Measurements from ENCODE around the gene ZNF93. TPM values are rescaled to one million over a fixed set of nuclear protein-coding genes. Genes with fewer than 3 reads are reported as not detected.
A peak's percentile ranks its signal among the peaks of the same experiment; 100 is the strongest.
"Not testable (repeated sequence)": the region's sequence is repeated elsewhere in the genome, so short reads cannot be mapped to it uniquely, and the experiment has no call there.

Gene ZNF93
- total RNA-seq, 2 donors from 2014 or later, result 6.1 to 7.6 TPM

DNA sequence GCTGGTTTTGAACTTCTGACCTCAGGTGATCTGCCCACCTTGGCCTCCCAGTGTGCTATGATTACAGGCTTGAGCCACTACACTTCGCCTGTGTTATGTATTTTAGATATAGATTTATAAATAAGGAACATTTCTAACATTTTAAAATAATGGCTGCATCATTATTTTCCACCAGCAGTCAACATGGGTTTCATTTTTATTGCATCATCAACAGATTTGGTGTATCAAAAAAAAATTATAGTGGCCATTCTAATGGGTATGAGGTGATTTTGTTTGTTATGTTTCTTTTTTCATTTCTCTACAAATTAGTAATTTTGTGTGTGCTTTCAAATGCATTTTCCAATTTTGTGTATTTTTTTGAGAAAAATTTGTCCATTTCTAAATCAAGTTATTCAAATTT is 16.2 kb upstream of the ZNF93 start:
- TF ChIP-seq POLR2A (IDR thresholded peaks at IDR 0.05) (no peak), POLR2AphosphoS5 (IDR thresholded peaks at IDR 0.05) (no peak)
- TF ChIP-seq, protein P1, sequence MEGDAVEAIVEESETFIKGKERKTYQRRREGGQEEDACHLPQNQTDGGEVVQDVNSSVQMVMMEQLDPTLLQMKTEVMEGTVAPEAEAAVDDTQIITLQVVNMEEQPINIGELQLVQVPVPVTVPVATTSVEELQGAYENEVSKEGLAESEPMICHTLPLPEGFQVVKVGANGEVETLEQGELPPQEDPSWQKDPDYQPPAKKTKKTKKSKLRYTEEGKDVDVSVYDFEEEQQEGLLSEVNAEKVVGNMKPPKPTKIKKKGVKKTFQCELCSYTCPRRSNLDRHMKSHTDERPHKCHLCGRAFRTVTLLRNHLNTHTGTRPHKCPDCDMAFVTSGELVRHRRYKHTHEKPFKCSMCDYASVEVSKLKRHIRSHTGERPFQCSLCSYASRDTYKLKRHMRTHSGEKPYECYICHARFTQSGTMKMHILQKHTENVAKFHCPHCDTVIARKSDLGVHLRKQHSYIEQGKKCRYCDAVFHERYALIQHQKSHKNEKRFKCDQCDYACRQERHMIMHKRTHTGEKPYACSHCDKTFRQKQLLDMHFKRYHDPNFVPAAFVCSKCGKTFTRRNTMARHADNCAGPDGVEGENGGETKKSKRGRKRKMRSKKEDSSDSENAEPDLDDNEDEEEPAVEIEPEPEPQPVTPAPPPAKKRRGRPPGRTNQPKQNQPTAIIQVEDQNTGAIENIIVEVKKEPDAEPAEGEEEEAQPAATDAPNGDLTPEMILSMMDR (IDR thresholded peaks at IDR 0.05), result no peak
- no peak overlapping the region for H3K4me3 ChIP-seq
- intact Hi-C loops (cut with DNase I), result no loop called here
- H3K9me3 ChIP-seq, result no peaks in the 10 kb centered on the region
- H3K36me3 ChIP-seq, result no peaks in the 10 kb centered on the region
- H3K27me3 ChIP-seq (replicated peaks; ENCODE audit: insufficient read depth), result no peaks in the 10 kb centered on the region
- no peak overlapping the region for H3K27ac ChIP-seq
- WGBS, result 100% methylated on average over 1 of the region's 1 CpG
- DNase-seq (ENCODE audit: low spot score), result no peak
- no peaks in the 10 kb centered on the region for H3K4me1 ChIP-seq (replicated peaks)

DNA sequence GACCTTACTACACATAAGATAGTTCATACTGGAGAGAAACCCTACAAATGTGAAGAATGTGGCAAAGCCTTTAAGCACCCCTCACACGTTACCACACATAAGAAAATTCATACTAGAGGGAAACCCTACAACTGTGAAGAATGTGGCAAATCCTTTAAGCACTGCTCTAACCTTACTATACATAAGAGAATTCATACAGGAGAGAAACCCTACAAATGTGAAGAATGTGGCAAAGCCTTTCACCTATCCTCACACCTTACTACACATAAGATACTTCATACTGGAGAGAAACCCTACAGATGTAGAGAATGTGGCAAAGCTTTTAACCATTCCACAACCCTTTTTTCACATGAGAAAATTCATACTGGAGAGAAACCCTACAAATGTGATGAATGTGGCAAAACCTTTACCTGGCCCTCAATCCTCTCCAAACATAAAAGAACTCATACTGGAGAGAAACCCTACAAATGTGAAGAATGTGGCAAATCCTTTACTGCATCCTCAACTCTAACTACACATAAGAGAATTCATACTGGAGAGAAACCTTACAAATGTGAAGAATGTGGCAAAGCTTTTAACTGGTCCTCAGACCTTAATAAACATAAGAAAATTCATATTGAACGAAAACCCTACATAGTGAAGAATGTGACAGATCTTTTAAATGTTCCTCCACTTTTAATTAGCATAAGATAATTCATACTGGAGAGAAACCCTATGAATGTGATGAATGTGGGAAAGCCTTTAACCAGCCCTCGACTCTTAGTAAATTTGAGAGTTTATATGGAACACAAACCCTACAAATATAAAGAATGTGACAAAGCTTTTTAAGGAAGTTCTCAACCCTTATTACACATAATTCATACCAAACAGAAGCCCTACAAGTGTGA is 8.4 kb upstream of the ZNF93 start:
- intact Hi-C loops (cut with DNase I); H3K4me3 ChIP-seq; H3K27me3 ChIP-seq (replicated peaks; ENCODE audit: insufficient read depth); H3K4me1 ChIP-seq (replicated peaks); H3K9me3 ChIP-seq; H3K36me3 ChIP-seq; DNase-seq (ENCODE audit: low spot score); H3K27ac ChIP-seq: not testable (repeated sequence)
- WGBS, result 96% methylated on average over 3 of the region's 3 CpGs

DNA sequence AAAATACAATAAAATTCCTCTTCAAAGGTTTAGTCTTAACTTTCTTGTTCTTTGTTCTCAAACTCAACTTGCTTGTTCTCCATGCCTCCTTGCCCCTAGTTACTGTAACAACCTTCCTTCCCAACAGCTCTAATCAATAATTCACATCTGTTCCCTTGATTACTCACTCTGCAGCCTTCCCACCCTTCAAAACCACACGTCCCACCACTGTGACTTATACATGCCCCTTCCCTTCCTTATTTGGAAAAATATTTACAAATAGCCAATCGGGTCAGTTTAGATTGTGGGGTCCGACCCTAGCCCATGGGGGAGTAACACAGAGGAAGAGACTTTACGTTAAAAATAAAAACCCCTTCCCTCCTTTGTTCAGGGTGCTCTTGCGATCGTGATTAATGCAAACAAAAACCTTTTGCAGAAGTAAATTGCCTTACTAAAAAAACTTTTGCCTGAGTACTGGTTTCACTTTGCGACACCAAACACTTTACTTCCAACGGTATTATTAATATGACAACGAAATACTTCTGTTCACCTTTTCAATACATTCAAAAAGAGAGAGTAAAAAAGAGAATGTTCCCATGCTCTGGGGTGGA is 512 bp upstream of the ZNF93 start:
- H3K9me3 ChIP-seq, result no peaks in the 10 kb centered on the region
- no peak for DNase-seq (ENCODE audit: low spot score)
- no peaks in the 10 kb centered on the region for H3K27me3 ChIP-seq (replicated peaks; ENCODE audit: insufficient read depth)
- WGBS, result under 1% methylated on average over 9 of the region's 9 CpGs
- no peaks in the 10 kb centered on the region for H3K4me1 ChIP-seq (replicated peaks)
- peak overlapping the region; percentile 88 to 89 for H3K27ac ChIP-seq
- TF ChIP-seq, protein P1 (IDR thresholded peaks at IDR 0.05), result no peak
- TF ChIP-seq POLR2AphosphoS5 (IDR thresholded peaks at IDR 0.05) (no peak), POLR2A (IDR thresholded peaks at IDR 0.05) (no peak)
- H3K36me3 ChIP-seq, result no peaks in the 10 kb centered on the region
- intact Hi-C loops (cut with DNase I), result loop anchor here (2.0 kb wide), 1 partner anchor 33 kb away; no protein-coding TSS in a partner anchor
- peak overlapping the region; percentile 43 to 62 for H3K4me3 ChIP-seq

DNA sequence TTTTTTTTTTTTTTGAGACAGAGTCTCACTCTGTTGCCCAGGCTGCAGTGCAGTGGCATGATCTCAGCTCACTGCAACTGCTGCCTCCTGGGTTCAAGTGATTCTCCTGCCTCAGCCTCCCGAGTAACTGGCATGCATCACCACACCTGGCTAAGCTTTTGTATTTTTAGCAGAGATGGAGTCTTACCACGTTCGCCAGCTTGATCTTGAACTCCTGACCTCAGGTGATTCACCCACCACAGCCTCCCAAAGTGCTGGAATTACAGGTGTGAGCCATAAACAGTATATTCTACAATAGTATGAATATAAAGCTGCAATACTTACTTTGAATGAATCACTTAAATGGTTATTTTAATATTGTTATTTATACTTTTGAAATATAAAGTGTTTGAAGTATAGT is 6.8 kb downstream of the ZNF93 start:
- H3K27ac ChIP-seq; DNase-seq (ENCODE audit: low spot score); intact Hi-C loops (cut with DNase I); H3K4me3 ChIP-seq; H3K9me3 ChIP-seq; H3K27me3 ChIP-seq (replicated peaks; ENCODE audit: insufficient read depth); H3K36me3 ChIP-seq; H3K4me1 ChIP-seq (replicated peaks): not testable (repeated sequence)
- 77% methylated on average over 3 of the region's 3 CpGs for WGBS

DNA sequence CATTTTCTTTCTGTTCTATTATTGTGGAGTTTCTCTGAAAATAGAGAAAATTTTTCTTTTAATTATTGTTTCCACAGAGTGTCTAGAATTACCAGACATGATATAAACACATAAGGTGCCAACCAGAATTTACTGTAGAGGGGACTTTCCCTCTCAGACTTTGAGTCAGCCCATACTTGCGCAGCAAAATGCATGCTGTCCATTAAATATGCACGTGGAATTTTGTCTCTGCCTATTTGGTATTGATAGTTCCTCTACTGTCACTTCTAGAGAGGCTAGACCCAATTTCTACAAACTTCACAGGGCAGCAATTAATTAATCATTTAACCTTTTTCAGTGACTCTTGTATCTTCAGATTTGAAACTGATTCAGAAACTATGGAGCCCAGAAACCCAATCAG is 8.9 kb downstream of the ZNF93 start:
- Histone ChIP-seq H3K4me3 (no peak overlapping the region), H3K9me3 (no peaks in the 10 kb centered on the region), H3K4me1 (replicated peaks) (no peaks in the 10 kb centered on the region), H3K36me3 (no peaks in the 10 kb centered on the region), H3K27me3 (replicated peaks; ENCODE audit: insufficient read depth) (no peaks in the 10 kb centered on the region), H3K27ac (no peak overlapping the region)
- WGBS, result 91% methylated on average over 2 of the region's 2 CpGs
- TF ChIP-seq POLR2A (IDR thresholded peaks at IDR 0.05) (no peak), POLR2AphosphoS5 (IDR thresholded peaks at IDR 0.05) (no peak)
- TF ChIP-seq, protein P1 (IDR thresholded peaks at IDR 0.05), result no peak
- intact Hi-C loops (cut with DNase I), result no loop called here
- no peak for DNase-seq (ENCODE audit: low spot score)

DNA sequence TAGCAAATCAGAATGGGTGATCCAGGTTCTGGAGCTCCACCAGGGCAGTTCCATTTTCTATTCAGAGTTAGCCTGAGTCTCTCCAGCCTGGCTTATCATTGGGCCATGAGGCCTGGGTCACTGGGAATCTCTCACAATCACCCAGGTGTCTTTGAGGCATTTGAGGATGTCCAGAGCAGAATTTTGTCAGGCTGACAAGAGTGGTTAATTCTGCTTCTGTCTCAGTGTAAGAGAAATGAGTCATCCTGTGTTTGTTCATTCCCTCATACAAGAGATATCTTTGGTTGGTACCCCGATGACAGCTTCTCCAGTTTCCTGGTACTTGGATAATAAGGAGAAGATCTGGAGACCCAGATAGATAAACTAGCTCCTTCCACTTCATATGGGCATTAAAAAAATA is 10.4 kb downstream of the ZNF93 start:
- TF ChIP-seq POLR2AphosphoS5 (IDR thresholded peaks at IDR 0.05) (no peak), POLR2A (IDR thresholded peaks at IDR 0.05) (no peak)
- TF ChIP-seq, protein P1 (IDR thresholded peaks at IDR 0.05), result no peak
- WGBS, result 61% methylated on average over 1 of the region's 1 CpG
- intact Hi-C loops (cut with DNase I), result no loop called here

More for the DNA sequence above, 10.4 kb downstream of the ZNF93 start:
- Histone ChIP-seq H3K4me1 (replicated peaks) (no peaks in the 10 kb centered on the region), H3K9me3 (no peaks in the 10 kb centered on the region), H3K27ac (no peak overlapping the region), H3K4me3 (no peak overlapping the region), H3K36me3 (no peaks in the 10 kb centered on the region), H3K27me3 (replicated peaks; ENCODE audit: insufficient read depth) (no peaks in the 10 kb centered on the region)
- DNase-seq (ENCODE audit: low spot score), result no peak

All from prostate gland (tissue), 2 donors.